CD14-positive monocyte (primary cell): Measurements from ENCODE around the gene S100A6. TPM values are rescaled to one million over a fixed set of nuclear protein-coding genes. Genes with fewer than 3 reads are reported as not detected.
A peak's percentile ranks its signal among the peaks of the same experiment; 100 is the strongest.

Experiments
- DNase-seq, 3 donors: peaks; one replicate each; pipeline ENCODE4 v3.0.0-alpha.2; 2011 to 2022
- H2AFZ ChIP-seq: 2 replicates; pipeline ENCODE4 v1.6.0; 2012; ENCODE audit warnings: mild to moderate bottlenecking, low read depth, low read length, inconsistent platforms; ENCODE audit not compliant: insufficient read depth, poor library complexity, severe bottlenecking
- H3K27ac ChIP-seq, 2 donors: 1 replicate in 1 of 2; 2 replicates in 1 of 2; pipeline ENCODE4 v1.5.1; 2012 to 2013; ENCODE audit warnings: low read length in 2 of 2, control low read depth in 1 of 2, inconsistent platforms in 1 of 2, low read depth in 1 of 2, mild to moderate bottlenecking in 1 of 2
- H3K27me3 ChIP-seq, 2 donors: one replicate each; pipeline versions ENCODE4 v1.6.0 to v1.6.1; 2011 to 2013; ENCODE audit warnings: low read length in 2 of 2; ENCODE audit not compliant: control insufficient read depth in 2 of 2, insufficient read depth in 2 of 2
- H3K36me3 ChIP-seq, 2 donors: replicated peaks in 1 of 2; 1 replicate in 1 of 2; 2 replicates in 1 of 2; pipeline versions ENCODE4 v1.5.1 to v1.6.1; 2012 to 2013; ENCODE audit warnings: low read length in 2 of 2, control low read depth in 1 of 2, inconsistent platforms in 1 of 2, mild to moderate bottlenecking in 1 of 2; ENCODE audit not compliant: insufficient read depth in 2 of 2, control insufficient read depth in 1 of 2
- H3K4me1 ChIP-seq, 2 donors: 1 replicate in 1 of 2; 2 replicates in 1 of 2; pipeline versions ENCODE4 v1.5.1 to v1.6.1; 2012 to 2013; ENCODE audit warnings: low read length in 2 of 2, control low read depth in 1 of 2, inconsistent platforms in 1 of 2, mild to moderate bottlenecking in 1 of 2, moderate library complexity in 1 of 2; ENCODE audit not compliant: insufficient read depth in 2 of 2, control insufficient read depth in 1 of 2
- H3K4me2 ChIP-seq: replicated peaks from 2 replicates; pipeline ENCODE3; 2012; ENCODE audit warnings: low read length, moderate library complexity, mild to moderate bottlenecking; ENCODE audit not compliant: poor library complexity, severe bottlenecking; ENCODE audit errors: extremely low read depth
- H3K4me3 ChIP-seq, 3 experiments: fragments of 200-600 bp in 1 of 3; sonication (generic) in 1 of 3; replicated peaks in 1 of 3; 1 replicate in 2 of 3; 2 replicates in 1 of 3; pipeline ENCODE4 v1.5.1; 2011 to 2013; ENCODE audit warnings: low read length in 3 of 3, mild to moderate bottlenecking in 3 of 3, control low read depth in 2 of 3, low read depth in 2 of 3, inconsistent platforms in 1 of 3, moderate library complexity in 1 of 3
- H3K79me2 ChIP-seq: 2 replicates; pipeline ENCODE4 v1.6.0; 2012; ENCODE audit warnings: mild to moderate bottlenecking, control low read depth, inconsistent platforms, low read length, moderate library complexity; ENCODE audit not compliant: insufficient read depth
- H3K9ac ChIP-seq: 2 replicates; pipeline ENCODE4 v1.6.0; 2017; ENCODE audit warnings: low read length, mild to moderate bottlenecking; ENCODE audit not compliant: insufficient read depth, poor library complexity, severe bottlenecking
- H3K9me3 ChIP-seq, 2 donors: replicated peaks in 1 of 2; 1 replicate in 1 of 2; 2 replicates in 1 of 2; pipeline versions ENCODE4 v1.5.1 to v1.6.1; 2012 to 2013; ENCODE audit warnings: low read length in 2 of 2, control low read depth in 1 of 2; ENCODE audit not compliant: control insufficient read depth in 1 of 2, insufficient read depth in 1 of 2
- H4K20me1 ChIP-seq: 2 replicates; pipeline ENCODE4 v1.6.0; 2012; ENCODE audit warnings: mild to moderate bottlenecking, low read length, control low read depth, moderate library complexity; ENCODE audit not compliant: insufficient read depth
- H3K27ac Mint-ChIP-seq, 7 donors: one replicate each; pipeline ENCODE4 v1.8.0; 2020; ENCODE audit warnings: mild to moderate bottlenecking in 7 of 7, mixed read lengths in 7 of 7, moderate library complexity in 6 of 7, inconsistent platforms in 2 of 7
- H3K27me3 Mint-ChIP-seq, 3 donors: one replicate each; pipeline ENCODE4 v1.8.0; 2021 to 2022; ENCODE audit warnings: low read depth in 3 of 3, mild to moderate bottlenecking in 3 of 3, mixed read lengths in 3 of 3, moderate library complexity in 3 of 3, inconsistent platforms in 1 of 3
- H3K36me3 Mint-ChIP-seq, 2 donors: one replicate each; pipeline ENCODE4 v1.8.0; 2020; ENCODE audit warnings: mixed read lengths in 2 of 2, inconsistent platforms in 1 of 2, mild to moderate bottlenecking in 1 of 2
- H3K4me1 Mint-ChIP-seq: one replicate; pipeline ENCODE4 v1.8.0; 2020; ENCODE audit warnings: mild to moderate bottlenecking, mixed read lengths
- H3K4me3 Mint-ChIP-seq, 2 donors: one replicate each; pipeline ENCODE4 v1.8.0; 2020; ENCODE audit warnings: mild to moderate bottlenecking in 2 of 2, mixed read lengths in 2 of 2, moderate library complexity in 1 of 2
- H3K9me3 Mint-ChIP-seq, 7 donors: one replicate each; pipeline ENCODE4 v1.8.0; 2020 to 2022; ENCODE audit warnings: mixed read lengths in 7 of 7, mild to moderate bottlenecking in 6 of 7, moderate library complexity in 6 of 7, inconsistent platforms in 2 of 7
- CTCF ChIP-seq: fragments of 200-600 bp; IDR thresholded peaks from one replicate; pipeline ENCODE4 v1.8.0; 2022; ENCODE audit warnings: antibody characterized with exemption, mild to moderate bottlenecking
- WGBS: methylation state at CpG from one replicate; pipeline ENCODE4 v1.1.5; 2013; ENCODE audit warnings: missing lambda C conversion rate; ENCODE audit not compliant: insufficient coverage; 5-methylcytosine and 5-hydroxymethylcytosine counted together
- intact Hi-C, 2 donors: fragments of 100-400 bp; cut with micrococcal nuclease; formaldehyde crosslinking; loops; one replicate each; pipeline versions ENCODE4 v1.15.0 to v1.15.1; 2023
- polyA plus RNA-seq, 3 donors: library from polyadenylated mRNA; depleted of rRNA in 1 of 3; unstranded in 2 of 3; stranded (reverse) in 1 of 3; fragments of 300-500 nt in 2 of 3; fragments of >200 nt in 1 of 3; fragmentation: Illumina TruSeq in 2 of 3; gene quantifications; 1 replicate in 2 of 3; 2 replicates in 1 of 3; pipeline ENCODE4 v1.2.3, GENCODE V29; 2012 to 2021

The S100A6 gene
- polyA plus RNA-seq, 3 donors, result 1,242 to 5,004 (median 4,414) TPM

DNA sequence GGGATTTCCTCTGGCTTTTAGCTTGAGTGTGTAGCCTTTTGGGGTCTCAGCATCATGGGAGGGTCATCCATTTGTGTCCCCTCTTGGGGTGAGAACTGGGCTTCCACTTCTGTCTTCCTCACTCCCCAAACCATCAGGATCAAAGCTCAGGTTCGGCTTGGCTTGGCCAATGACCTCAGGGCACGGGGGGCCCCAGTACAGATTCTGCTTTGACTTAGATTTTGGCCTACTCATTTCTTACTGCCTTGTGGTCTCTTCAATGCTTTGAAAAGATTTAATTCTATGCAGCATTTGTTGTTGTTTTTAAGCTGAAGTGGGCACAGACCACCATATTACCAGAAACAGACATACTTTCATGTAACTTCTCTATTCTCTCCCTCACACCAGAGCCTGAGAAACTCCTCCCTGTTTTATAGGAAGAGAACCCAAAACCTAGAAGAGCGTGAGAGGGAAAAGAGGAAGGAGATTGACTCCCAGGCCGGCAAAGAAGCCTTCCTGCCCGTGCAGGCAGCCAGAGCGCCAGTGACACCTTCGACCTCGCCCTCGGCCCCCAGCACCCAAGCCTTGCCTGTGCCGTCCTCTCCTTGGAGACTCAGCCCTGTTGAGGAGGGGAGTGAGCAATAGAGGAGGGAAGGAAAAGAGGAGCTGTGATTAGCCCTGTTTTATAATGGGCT is 15.2 kb upstream of the S100A6 start:
- Mint-ChIP-seq H3K4me1 (peaks cover 79% of the 10 kb centered on the region), H3K4me3 (peak overlapping the region; percentile 13 to 26), H3K27me3 (peaks cover 0 to 2% (median 1%) of the 10 kb centered on the region in 3 donors), H3K27ac (peak overlapping the region; percentile 83 to 92 (median 90)), H3K36me3 (peaks cover 2 to 9% of the 10 kb centered on the region in 2 donors), H3K9me3 (no peaks in the 10 kb centered on the region)
- Histone ChIP-seq H3K27me3 (no peaks in the 10 kb centered on the region), H3K9ac (peak overlapping the region; percentile 52), H3K36me3 (no peaks in the 10 kb centered on the region), H3K9me3 (no peaks in the 10 kb centered on the region), H3K4me2 (peak overlapping the region; percentile 24), H4K20me1 (no peaks in the 10 kb centered on the region), H3K27ac (peak overlapping the region; percentile 76 to 94), H2AFZ (peak overlapping the region; percentile 42), H3K4me1 (peaks cover 78 to 84% of the 10 kb centered on the region in 2 donors), H3K79me2 (peaks cover 17% of the 10 kb centered on the region), H3K4me3 (peak overlapping the region in 1 of 3 experiments; percentile 33)
- no peak for TF ChIP-seq CTCF
- 0% methylated on average over 8 of the region's 10 CpGs for WGBS
- intact Hi-C loops, result no loop called here
- DNase-seq, result peak; percentile 89 to 95 (median 93)

DNA sequence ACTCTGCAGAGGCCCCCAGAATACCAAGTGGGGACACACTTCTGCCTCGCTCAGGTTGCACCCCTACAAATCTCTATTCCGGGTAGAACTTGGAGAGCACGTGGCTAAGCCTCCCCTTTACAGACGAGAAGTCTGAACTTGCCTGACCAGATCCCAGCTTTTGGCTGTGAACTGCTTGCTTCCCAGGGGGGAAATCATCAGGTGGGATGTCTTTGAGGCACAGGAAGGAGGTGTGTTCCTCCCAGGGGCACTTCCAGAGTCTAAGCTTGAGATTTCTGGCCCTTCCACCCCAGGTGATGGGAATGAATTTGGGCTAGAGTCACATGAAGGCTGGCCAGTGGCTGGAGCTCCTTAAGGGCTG is 14.6 kb upstream of the S100A6 start:
- no peaks in the 10 kb centered on the region for H3K27me3 ChIP-seq
- H3K36me3 ChIP-seq, result no peaks in the 10 kb centered on the region
- no peak overlapping the region for H3K4me2 ChIP-seq
- H3K9me3 Mint-ChIP-seq, result no peaks in the 10 kb centered on the region
- H3K4me3 Mint-ChIP-seq, result no peak overlapping the region
- H3K36me3 Mint-ChIP-seq, result peaks cover 2 to 9% of the 10 kb centered on the region in 2 donors
- intact Hi-C loops, result no loop called here
- H2AFZ ChIP-seq, result no peak overlapping the region
- H3K27me3 Mint-ChIP-seq, result peaks cover 1 to 4% (median 2%) of the 10 kb centered on the region in 3 donors
- H3K4me3 ChIP-seq, result peak overlapping the region in 1 of 3 experiments; percentile 33
- H3K79me2 ChIP-seq, result peaks cover 23% of the 10 kb centered on the region
- H3K4me1 ChIP-seq, result peaks cover 81 to 86% of the 10 kb centered on the region in 2 donors
- H4K20me1 ChIP-seq, result peaks cover 2% of the 10 kb centered on the region
- H3K27ac ChIP-seq, result peak overlapping the region; percentile 76 to 94
- WGBS, result 100% methylated on average over 2 of the region's 4 CpGs
- no peak overlapping the region for H3K9ac ChIP-seq
- H3K9me3 ChIP-seq, result no peaks in the 10 kb centered on the region
- no peak for DNase-seq
- H3K4me1 Mint-ChIP-seq, result peaks cover 84% of the 10 kb centered on the region
- H3K27ac Mint-ChIP-seq, result peak overlapping the region; percentile 81 to 92 (median 90)
- TF ChIP-seq CTCF, result no peak
